SKM-1 treated with dmso at 0.1 percent for 144 hours (cell line): ENCODE measurements around the gene GPATCH1.
A peak's percentile ranks its signal among the peaks of the same experiment; 100 is the strongest.

ENCODE experiments used
- DNase-seq: peaks from one replicate; lab custom pipeline; 2025; ENCODE audit not compliant: unreplicated experiment; lab: John Stamatoyannopoulos, UW

Gene GPATCH1

DNA sequence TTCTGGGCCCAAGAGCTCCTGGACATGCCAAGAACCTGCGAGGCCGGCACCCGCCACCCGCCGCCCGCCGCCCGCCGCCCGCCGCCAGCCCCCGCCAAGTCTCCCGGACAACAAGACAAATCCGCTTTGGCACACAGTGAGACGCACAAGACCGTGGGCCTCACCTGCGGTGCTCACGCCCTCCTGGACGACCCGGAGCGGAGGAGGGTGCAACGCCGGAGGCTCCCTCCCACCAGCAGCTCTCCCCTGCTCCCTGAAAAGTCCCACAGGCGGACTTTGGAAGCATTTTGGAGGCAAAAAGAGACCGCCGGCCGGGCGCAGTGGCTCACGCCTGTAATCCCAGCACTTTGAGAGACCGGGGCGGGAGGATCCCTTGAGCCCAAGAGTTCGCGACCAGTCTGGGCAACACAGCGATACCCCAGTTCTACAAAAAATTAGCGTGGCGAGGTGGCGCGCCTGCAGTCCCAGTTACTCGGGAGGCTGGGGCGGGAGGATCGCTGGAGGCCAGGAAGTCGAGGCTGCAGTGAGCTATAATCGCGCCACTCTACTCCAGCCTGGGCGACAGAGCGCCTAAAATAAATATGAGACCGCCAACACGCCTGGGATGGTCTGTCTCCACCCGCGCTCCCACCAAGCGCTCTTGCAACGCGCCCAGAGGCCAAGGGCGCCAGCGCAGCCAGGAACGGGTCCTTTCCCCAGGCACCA, 17.1 kb upstream of the GPATCH1 start:
- DNase-seq, result no peak

DNA sequence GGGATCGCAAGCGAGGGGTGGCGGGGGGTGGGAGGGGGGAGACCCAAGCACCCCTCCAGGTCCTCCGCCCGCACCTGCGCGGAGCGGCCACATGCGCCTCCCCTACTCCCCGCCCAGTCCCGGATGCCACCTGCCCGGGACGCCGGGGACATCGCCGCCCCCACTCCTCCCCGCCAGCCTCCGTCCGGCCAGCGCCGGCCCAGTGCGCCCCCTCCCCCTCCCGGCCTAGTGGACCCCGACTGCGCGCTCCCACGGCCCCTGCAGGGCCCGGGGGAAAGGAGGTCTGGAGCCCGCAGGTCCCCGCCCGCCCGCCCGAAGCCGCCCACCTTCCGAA, 16.6 kb upstream of the GPATCH1 start:
- DNase-seq, result no peak

DNA sequence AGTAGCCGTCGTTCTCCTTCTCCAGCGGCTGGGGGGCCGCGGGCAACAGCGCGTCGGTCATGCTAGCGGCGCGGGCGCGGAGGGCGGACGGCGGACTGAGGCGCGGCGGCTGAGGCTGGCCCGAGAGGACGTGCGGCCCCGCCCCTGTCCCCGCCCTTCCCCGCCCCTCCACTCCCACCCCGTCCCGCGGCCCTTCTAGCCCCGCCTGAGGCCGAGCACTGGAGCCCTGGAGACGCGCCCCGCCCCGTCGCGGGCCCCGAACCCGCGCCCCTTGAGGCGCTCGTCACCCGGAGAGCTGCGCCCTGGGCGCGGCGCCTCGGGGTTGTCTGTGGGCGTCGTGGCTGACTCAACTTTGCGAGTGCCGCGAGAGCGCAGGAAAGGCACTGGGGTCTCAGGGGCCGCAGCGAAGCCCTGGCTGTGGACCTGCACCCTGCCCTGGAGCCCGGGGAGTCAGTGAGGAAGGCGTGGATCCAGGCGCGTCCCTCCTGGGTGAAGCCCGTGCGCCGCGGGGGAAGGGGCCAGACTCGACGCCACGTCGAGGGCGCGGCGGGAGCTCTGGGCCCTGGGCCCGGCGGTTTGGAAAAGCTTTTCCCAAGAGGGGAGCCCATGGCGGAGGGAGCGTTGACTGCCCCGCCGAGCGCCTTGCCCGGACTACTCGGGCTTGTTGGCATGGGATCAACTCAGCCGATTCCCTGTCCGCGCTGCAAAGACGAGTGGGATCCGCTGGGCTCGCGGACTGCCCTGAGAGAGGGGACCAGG, 16.0 kb upstream of the GPATCH1 start, which contains the start of gene RHPN2:
Gene RHPN2, minus strand, starts transcription at position 97 of the 759 bp plus-strand sequence. Its CDS starts 36 bp downstream, at position 61.
- peak; percentile 70 for DNase-seq

- DNase-seq, result no peak
Measured at GRCh38 chr19:33066543-33066942, 14.4 kb upstream of the GPATCH1 start.

DNA sequence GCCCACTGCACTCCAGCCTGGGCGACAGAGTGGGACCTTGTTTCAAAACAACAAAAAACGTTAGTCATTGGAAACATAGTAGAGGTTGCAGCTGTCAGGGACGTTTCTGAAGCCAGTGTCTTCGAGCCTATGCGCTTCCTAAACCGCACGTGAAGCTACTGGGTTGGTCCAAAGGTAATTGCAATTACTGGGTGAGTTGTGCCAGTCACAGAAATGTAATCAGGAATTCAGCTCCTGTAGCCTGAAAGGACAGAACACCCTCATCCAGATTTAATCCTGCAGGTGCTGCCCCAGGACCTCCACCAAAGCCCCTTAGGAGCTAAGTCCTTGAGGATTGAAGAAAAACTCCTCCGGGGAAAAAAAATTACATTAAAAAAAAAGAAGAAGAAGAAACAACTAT, 13.9 kb upstream of the GPATCH1 start:
- no peak for DNase-seq

GRCh38 chr19:33071887-33072286, 9.1 kb upstream of the GPATCH1 start:
- DNase-seq, result no peak

DNA sequence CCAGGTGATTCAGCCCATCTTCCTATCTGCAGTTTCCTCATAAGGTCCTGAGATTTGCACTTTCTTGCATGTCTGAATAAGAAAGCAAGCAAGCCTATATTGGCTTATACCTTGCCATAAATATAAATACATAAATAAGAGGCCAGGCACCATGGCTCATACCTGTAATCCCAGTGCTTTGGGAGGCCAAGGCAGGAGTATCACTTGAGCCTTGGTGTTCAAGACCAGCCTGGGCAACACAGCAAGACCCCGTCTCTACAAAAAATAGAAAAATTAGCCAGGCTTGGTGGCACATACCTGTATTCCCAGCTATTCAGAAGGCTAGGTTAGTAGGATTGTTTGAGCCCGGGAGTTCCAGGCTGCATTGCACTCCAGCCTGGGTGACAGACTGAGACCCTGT, 5.5 kb upstream of the GPATCH1 start:
- DNase-seq, result no peak

DNA sequence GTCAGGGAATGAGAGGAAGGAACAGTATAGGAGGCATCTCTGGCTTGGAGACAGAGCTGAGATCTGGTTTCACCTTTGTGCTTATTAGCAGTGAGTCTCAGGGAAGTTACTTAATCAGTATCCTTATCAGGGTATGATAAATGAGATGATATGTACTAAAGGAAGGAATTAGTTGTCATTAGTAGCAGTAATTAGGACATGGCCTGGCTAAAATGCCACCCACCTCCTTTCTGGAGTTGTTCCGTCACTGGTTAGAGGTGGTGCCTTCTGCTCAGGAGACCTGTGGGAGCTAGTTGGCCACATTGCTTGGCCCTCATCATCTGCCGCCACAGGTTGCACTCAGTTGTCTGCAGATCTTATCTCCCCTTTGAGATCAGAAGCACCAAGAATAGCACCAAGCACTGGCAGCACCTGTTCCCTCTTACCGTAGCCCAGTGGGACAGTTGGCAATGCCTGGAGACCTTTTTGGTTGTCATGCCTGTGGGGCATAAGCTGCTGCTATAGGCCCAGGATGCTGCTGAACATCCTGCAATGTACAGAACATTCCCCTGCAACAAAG, 4.7 kb downstream of the GPATCH1 start:
- no peak for DNase-seq

GRCh38 chr19:33086955-33087354, 6.0 kb downstream of the GPATCH1 start:
- no peak for DNase-seq

DNA sequence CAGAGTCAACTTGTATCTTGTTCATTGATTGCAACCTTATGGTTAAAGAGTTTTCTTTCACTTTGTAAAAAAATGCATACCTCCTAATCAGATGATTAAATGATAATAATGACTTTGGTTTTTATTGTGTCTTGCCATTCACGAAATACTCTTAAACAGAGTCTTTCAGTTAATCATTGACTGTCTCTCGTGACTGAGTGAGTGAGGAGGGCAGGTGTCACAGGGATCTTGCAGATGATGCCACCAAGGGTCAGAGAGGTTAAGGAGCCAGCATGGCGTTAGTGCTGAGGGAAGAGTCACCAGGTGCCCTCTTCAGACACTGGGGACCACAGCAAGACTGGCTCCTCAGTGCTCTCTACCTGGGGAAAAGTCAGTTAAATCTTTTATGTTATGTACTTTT, 8.0 kb downstream of the GPATCH1 start:
- DNase-seq, result no peak

DNA sequence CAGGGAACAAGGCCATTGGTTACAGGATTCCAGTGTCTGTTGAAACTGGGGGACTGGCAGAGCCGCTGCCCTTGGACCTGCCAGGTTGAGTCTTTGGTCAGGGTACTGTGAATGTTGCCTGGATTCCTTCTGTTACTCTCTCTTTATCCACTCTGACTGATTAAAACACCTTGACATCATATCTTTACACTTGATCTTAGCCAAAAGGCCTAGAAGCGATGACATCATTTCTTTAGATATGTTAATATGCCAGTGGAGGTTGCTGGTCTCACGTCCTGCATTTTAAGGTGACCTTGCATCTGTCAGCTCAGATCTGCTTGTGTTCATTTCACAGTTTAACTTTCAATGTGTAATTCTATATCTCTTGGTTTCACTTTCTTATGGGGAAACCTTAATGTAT, 9.2 kb downstream of the GPATCH1 start:
- DNase-seq, result no peak

DNA sequence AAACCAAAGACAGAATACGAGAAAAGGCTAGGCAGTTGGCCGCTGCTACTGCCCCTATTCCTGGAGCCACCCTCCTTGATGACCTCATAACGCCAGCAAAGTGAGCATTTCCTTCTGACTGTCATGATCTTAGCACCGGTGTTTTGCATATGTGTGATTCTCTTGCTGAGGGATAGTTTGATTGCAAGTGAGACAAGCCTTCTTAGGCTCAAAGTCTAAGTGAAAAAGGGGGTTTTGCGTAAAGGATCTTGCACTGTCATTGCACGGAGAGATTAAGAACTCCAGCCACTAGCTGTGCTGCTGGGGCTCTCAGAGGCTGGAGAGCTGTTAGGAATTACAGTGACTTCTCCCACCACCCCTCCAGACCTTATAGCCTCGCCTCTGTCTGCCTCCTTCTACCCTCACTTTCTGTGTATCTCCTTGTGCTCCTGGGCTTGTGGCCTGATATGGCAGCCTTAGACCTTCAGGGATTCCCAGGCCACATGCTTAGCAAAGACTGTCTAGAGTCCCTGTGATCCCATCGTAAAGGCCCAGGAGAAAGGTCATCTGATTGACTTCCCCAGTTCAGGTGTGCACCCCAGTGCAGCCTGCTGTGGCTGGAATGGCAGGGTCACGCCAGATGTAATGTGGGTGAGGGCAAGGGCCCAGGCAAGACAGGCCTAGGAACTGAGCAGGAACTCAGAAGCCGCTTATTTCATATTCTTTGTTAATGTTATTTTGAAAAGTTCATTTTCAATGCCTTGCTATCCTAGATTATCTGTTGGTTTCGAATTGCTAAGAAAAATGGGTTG, 12.6 kb downstream of the GPATCH1 start:
- DNase-seq, result no peak

DNA sequence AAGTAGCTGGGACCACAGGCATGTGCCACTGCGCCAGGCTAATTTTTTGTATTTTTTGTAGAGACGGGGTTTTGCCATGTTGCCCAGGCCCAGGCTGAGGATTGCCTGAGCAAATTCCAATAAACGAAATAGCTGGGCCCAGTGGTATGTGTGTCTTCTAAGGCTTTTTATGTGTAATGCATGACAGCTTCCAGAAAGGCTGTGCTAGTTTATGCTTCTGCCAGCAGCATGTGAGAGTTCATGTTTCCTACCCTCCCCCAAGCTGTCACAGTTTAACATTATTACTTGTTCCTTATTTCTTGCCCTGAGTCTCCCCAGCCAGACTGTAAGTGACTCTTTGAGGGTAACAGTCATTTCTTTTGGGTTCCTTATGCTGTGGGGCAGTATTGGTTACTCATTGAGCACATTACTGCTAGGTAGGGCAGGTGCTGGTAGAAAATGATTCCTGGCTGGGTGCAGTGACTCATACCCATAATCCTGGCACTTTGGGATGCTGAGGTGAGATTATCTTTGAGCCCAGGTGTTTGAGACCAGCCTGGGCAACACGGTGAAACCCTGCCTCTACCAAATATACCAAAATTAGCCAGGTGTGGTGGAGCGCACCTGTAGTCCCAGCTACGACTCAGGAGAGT, 13.6 kb downstream of the GPATCH1 start:
- no peak for DNase-seq

DNA sequence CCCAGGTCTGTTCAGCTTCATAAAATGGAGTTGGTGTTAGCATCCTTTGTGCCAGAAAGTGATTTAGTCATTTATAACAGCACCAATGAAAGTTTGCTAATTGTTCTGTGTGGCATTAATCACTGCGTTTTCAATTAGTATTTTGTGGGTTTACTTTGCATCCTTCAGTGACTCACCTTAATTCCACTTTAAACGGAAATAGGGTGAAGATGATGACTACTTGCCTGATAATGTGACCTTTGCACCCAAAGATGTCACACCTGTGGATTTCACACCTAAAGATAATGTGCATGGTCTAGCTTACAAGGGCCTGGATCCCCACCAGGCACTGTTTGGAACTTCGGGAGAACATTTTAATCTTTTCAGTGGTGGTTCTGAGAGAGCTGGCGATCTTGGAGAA, 15.0 kb downstream of the GPATCH1 start:
- DNase-seq, result no peak

DNA sequence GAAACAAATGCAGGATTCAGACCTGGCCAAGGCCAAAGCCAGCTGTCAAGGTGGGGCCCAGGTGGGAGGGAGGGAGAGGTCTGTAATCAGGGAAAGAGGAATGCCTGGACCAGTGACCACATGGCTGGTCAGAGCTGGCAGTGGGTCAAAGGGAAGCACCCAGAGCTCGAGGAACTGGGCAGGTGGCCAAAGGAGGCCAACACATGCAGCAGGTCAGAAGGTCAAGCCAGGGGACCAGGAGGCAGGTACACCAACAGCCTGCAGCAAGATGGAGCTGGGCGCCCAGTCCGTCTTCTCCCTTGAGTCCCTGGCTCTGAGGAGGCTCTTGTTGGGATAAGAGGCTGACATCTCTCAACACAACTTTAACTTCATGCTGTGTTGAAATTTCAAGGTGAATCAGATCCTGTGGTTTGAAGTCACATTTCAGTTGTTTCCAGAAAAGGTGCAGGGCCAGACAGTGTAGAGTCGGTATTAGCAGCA, 17.1 kb downstream of the GPATCH1 start:
- DNase-seq, result no peak

- no peak for DNase-seq
Measured at GRCh38 chr19:33100894-33101644, 20.1 kb downstream of the GPATCH1 start.

DNA sequence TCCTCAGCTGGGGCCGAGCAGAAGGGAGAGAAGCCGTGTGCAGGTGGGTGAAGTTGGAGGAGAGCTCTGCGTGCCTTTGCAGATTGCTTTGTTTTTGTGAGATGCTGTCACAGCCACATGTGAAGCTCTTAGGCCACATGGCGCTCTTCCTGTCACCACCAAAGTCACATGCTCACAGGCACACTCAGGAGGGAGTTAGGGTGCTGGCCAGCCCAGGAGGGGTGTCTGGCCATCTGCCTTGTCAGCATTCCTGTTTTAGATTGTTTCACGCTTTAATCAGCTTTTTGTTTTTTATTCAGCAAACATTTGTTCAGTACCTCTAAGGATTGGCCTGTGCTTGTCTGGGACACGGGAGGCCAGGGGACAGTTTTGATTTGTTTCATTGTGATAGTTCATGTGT, 21.9 kb downstream of the GPATCH1 start:
- DNase-seq, result no peak

- DNase-seq, result no peak
Measured at GRCh38 chr19:33108161-33108560, 27.2 kb downstream of the GPATCH1 start.

DNA sequence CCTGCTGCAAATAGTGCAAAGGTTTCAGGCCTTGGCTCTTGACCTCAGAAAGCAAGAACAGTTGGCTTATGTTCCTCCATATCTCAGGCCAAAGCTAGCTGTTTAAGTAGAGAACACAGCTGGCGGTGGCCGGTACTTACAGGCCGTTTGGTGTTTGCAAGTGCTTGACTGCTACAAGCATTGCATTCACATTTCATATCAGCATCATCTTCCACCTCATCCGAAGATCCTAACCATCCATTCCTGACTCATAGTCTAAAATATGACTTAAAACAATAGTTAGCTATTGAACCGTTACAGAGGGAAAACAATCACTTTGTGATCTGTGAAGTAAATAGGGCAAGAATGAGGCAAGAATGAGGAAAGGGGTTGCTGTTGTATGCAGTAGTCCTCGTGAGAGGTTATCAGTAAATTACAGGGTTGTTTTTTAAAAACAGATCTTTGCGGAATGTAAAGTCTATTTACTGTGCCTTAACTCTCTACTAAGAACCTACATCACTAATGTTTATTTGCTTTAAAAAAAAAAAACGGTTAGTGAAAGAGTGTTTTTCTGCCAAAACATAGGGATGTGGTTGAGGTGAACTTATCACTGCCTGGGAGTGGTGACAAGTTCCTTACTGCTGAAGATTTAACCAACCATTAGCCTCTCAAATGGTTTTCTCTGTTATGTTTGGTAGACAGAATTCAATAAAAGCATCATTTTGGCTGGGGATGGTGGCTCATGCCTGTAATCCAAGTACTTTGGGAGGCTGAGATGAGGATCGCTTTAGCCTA, 29.3 kb downstream of the GPATCH1 start:
- DNase-seq, result no peak

DNA sequence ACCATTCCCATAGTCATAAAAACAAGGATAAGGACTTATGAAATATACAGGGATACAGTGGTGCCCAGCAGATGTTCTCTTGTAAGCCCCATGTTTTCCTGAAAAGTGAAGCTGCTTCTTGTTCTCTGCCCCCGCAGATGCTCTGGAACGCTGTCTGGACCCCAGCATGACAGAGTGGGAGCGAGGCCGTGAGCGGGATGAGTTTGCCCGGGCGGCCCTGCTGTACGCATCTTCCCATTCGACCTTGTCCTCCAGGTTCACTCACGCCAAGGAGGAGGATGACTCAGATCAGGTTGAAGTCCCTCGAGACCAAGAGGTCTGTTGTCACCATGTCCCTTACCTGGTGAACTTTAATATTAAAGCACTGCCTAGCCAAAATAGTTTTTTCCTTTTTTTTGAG, 30.6 kb downstream of the GPATCH1 start:
- no peak for DNase-seq
